D721Med (cell line): ENCODE data around the gene PRR22.

Experiments
- DNase-seq: peaks from one replicate; pipeline ENCODE4 v3.0.0; 2011; ENCODE audit warnings: low spot score; ENCODE audit not compliant: insufficient read length
- FAIRE-seq: peaks from 2 replicates; lab custom pipeline; 2011; peaks lifted over from hg19 to GRCh38; lab: Jason Lieb, UNC
- TF ChIP-seq, protein P1 (sequence below): IDR thresholded peaks from 2 replicates; pipeline ENCODE4 v1.5.1; 2012; ENCODE audit warnings: mild to moderate bottlenecking, control low read depth; ENCODE audit not compliant: insufficient read depth; ENCODE audit errors: missing control alignments

PRR22 gene

DNA sequence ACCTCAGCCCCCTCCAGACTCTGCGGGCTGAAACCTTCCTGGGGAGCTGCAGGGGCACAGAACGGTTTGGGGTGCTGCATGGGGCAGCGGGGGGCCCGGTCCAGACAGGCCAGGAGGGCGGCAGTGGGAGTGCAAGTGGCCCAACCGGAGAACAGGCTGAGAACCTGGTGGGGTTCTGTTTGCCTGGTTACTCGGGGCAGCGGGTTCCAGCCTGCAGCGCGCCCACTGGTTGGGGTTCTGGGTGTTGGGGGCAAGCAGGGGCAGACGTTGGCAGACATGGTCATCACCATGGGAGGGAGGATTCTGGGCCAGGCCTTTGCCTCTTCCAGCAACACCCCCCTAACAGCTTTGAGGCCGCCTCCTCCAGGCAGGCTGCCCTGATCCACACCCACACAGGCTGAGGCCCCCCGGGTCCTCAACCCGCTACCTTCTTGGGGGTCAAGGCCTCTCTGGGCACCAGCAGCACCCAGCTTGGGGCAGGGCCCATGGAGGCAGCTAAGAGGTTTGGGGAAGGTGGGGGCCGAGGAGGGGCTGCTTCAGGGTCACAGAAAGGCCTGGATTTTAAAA, at the start of gene PRR22:
Gene PRR22, minus strand, starts transcription at position 166 of the 567 bp plus-strand sequence. Its CDS starts 86 bp downstream, at position 80.
- no peak for DNase-seq
- TF ChIP-seq, protein P1, sequence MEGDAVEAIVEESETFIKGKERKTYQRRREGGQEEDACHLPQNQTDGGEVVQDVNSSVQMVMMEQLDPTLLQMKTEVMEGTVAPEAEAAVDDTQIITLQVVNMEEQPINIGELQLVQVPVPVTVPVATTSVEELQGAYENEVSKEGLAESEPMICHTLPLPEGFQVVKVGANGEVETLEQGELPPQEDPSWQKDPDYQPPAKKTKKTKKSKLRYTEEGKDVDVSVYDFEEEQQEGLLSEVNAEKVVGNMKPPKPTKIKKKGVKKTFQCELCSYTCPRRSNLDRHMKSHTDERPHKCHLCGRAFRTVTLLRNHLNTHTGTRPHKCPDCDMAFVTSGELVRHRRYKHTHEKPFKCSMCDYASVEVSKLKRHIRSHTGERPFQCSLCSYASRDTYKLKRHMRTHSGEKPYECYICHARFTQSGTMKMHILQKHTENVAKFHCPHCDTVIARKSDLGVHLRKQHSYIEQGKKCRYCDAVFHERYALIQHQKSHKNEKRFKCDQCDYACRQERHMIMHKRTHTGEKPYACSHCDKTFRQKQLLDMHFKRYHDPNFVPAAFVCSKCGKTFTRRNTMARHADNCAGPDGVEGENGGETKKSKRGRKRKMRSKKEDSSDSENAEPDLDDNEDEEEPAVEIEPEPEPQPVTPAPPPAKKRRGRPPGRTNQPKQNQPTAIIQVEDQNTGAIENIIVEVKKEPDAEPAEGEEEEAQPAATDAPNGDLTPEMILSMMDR: no peak
- FAIRE-seq: no peak

GRCh38 chr19:5832527-5833216, 48.1 kb upstream of the PRR22 start:
- DNase-seq: peak; percentile 13
- TF ChIP-seq, protein P1: no peak
- no peak for FAIRE-seq

DNA sequence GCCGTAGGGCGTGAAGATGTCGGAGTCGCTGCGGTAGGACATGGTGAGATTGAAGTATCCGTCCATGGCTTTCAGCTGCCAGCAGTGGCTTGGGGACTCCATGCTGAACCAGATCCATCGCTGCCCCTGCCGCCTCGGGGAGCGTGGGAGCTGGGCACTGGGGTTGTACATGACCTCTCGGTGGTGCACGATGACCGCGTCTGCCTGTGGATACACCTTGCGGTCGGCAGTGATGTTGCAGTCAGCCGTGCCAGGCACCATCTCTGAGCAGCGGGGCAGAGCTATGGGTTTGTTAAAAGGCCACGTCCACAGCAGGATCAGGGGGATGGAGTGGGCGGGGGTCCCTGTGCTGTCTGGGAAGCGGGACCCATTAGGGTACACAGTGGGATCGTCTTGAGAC, 47.5 kb upstream of the PRR22 start:
- FAIRE-seq (no peak), DNase-seq (peak; percentile 10)
- TF ChIP-seq, protein P1: no peak

GRCh38 chr19:5831159-5831558, 46.6 kb upstream of the PRR22 start:
- FAIRE-seq: no peak
- TF ChIP-seq, protein P1: no peak
- no peak for DNase-seq

DNA sequence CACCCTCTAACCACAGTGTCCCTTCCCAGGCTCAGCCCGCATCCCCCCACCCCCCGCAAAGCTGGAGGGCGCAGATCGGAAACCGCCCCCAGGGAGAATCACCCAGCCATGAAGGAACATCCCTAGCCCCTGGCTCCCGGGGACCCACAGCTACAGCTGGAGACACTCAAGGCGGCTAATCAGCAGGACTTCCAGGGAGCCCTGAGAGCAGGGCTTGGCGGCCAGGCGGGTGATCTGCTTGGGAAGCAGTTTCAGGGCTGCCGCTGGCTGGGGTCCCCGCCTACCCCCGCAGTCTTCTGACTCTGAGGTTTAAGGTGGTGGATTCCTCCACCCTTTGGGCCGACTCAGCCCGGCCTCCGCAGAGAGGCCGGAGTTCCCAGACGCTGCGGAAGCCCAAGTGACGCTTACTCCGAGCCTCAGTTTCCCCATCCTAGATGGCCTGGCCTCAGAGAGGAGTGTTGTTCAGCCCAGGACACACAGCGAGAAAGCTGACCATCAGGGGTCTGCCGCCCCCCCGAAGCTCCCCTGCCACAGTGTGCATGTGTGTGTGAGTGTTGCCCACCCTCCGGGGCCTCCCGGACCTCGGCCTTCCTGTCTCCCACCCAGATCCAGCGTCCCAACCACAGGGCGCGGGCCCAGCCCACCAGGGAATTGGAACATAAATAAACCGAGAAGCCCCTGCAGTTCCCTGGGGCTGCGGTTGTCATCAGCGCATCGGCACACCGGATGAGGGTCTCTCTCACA, 45.2 kb upstream of the PRR22 start:
- TF ChIP-seq, protein P1: no peak
- no peak for DNase-seq
- no peak for FAIRE-seq

GRCh38 chr19:5828661-5829566, 44.4 kb upstream of the PRR22 start:
- DNase-seq (peak; percentile 87), FAIRE-seq (no peak)
- TF ChIP-seq, protein P1: no peak
